Cerebellar cortex (tissue), 1 donor: ENCODE data around the gene CACNA1S.
A peak's percentile ranks its signal among the peaks of the same experiment; 100 is the strongest.

Source experiments
- DNase-seq: peaks from one replicate; pipeline ENCODE4 v3.0.0-alpha.2; 2015; ENCODE audit warnings: low spot score

The CACNA1S gene

DNA sequence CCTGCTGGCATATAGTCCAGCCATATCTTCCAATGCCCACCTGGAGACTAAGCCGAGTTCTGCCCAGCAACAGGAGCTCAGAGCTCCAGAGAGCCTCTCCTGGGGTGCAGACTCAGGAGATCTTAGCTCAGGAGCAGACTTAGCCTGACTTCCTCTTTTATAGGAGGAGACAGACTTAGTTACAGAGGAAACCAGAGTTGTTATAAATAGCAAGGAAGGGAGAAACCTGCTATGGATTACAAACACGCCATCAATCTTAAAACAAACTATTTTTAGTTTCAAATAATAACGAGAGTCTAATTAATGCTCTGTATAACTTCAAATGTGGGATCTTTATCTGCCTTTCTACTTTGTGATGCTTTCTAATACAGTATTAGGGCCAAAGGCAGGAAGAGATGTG is 85.4 kb downstream of the CACNA1S start:
- no peak for DNase-seq

DNA sequence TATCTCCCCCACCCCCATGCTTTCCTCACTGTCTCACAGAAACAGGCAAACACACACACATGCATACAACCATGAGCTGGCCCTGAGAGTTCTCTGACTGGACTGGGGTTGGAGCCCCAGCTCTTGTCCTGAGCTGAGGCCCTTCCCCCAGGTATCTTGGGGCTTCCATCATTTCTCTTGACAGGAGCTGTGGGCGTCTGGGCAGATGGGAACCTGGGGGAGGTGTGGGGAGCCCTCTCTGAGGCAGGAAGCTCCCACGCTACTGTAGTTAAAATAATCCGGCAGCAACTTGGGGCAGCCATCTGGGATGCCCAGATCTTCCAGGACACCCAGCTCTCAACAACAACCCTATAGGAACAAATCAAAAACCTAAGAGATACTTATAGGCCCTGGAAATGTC is 86.0 kb downstream of the CACNA1S start:
- no peak for DNase-seq

GRCh38 chr1:201025571-201026002 is 86.6 kb downstream of the CACNA1S start:
- DNase-seq, result peak; percentile 54

GRCh38 chr1:201024625-201024998 is 87.6 kb downstream of the CACNA1S start:
- DNase-seq, result no peak

DNA sequence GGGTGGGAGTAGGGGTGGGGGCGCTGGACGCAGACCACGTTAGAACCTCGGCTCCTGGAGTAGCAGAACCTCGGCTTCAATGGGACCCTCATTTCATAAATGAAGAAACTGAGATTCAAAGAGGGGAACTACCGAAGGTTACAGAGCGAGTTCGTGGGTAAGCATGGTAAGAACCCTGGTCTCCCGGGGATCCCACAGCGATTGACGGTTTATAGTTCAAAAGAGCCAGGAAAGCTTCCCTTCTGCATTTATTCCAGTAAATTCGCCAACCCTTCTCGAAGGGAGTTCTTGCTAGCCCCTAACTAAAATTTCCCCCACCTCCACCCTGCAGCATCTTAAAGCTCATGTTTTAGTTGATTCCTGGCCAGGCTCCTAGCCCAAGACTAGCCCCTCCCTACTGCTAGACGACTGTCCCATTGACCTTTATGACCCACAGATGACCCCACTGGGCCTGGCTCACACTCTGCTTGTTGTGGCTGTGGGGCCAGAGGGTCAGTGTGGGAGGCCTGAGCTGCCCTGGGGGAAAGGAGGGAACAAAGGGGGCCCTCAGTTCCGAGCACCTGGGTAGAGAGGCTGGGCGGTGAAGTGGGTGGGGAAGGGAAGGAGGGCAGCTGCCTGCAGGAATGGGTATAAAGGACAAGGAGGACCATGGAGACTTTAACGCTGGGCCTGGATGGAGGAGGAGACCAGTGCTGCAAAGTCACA is 88.2 kb downstream of the CACNA1S start:
- no peak for DNase-seq

GRCh38 chr1:201023517-201023902 is 88.7 kb downstream of the CACNA1S start, which contains the start of gene KIF21B:
TSS of gene KIF21B (minus strand) at chr1:201023714. CDS start at chr1:201023383, 331 bp downstream.
- peak; percentile 66 for DNase-seq

- DNase-seq, result no peak
These were observed 89.3 kb downstream of the CACNA1S start for GRCh38 chr1:201022820-201023516.

DNA sequence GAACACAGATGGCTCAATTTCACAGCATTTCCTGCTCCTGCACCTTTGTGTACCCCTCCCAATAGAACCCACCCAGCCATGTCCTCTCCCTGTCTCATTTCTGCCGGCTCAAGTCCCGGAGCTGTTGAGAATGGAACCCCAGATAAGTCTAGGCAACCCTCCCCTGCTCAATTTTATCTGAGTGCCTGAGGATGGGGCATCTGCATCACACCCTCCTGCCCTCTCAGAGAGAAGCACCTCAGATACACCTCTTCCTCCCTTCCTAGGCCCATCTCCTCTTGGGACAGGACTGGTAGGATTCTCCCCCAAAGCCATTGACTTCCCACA is 89.8 kb downstream of the CACNA1S start:
- no peak for DNase-seq

DNA sequence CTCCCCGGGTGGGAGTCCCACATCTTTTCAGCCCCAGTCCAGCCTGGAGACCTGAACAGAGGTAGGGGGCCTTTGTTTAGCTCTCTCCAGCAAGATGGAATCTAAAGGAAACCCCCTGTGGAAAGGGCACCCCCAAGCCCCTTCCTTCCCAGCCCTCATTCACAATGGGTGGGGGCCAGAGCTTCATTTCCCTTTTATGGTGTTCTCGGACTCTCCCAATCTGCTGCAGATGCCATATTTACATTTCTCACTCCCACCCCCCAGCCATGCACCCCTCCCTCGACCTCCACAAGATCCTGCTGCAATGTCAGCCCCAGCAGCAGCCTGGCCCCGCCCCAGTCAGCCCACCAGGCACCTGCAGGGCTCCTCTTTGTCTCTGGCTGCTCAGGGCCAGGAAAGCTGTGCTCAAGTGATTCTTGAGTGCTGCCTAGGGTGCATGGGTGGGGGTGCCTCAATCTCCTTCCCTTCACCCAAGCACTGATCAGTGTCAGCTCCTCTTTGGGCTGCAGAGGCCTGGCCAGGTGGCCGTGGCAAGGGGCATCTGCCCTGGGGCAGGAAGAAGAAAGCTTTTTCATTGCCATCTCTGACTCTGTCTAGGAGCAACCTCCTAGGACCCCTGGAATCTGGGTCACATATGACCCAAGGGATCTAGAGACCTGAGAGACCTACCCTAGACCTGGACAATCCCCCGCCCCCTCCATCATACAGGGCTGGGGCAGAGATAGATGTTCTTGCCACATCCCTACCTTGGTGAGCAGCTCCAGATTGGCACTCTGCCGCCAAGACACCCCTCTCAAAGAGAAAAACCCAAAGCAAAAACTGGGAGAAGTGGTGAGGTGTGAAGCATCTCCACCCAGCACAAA is 90.4 kb downstream of the CACNA1S start:
- no peak for DNase-seq

DNA sequence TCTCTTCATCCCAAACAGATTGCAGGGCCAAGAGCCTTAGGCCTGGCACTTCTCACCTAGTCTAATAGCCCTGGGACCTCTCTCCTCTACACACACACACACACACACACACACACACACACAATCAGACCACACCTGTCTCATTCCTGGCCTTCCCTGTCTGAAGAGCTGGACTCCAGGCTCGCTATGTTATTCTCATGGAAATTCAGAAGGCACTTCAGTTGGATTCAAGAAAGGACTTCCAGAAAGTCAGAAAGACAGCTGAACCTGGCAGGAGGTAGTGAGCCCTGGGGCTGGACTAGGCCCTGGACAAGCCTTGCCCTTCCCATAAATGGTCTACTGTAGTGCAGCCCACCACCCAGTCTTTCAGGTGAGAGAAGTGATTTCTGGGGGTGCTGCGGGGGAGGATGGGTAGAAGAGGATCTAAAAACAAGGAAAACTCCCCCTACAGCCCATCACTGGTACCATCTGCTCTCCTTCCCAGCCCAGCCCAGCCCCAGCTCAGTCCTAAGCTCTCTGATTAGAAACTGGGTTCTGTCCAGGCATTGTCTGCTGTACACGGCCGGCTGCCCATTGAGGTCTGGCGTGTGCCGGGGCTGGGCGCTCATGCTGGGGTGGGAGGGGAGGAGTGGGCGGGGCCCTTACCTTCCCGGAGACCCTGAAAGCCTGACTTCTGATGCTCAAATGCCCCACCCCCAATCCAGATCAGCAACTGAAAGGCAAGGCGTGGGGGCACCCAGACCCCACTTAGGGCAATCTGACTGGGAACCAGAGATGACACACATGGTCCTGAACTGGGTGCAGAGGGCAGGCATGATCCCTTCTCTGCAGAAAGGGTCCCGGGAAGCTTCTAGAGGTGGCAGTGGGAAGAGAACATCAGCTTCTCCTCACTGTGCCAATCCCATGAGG is 91.3 kb downstream of the CACNA1S start:
- peak; percentile 37 for DNase-seq

DNA sequence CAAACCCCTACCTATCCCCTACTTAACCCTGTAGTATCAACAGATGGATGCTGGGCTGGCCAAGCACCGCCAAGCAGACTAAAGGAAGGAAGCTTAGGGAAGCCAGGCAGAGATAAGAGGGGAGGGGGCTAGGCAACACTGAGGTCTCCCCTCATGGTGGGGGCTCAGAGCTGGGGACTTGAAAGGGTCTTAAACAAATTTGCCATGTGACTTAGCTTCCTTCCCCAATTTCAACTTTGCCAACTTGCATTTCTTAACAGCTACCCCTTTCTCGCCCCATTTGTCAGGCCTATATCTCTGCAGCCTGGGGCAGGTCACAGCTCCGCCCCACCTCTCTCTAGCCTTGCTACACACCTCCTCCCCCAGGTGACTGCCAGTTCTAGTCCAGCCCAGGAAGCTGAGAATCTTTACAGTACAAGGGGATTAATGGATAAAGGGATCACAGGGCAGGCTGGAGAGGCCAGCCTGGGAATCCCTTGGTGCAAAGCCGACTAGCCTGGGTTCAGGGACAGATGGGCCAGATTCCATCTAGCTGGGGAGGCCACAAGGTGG is 92.1 kb downstream of the CACNA1S start:
- DNase-seq, result no peak

GRCh38 chr1:201019321-201019977 is 92.8 kb downstream of the CACNA1S start:
- DNase-seq, result no peak

DNA sequence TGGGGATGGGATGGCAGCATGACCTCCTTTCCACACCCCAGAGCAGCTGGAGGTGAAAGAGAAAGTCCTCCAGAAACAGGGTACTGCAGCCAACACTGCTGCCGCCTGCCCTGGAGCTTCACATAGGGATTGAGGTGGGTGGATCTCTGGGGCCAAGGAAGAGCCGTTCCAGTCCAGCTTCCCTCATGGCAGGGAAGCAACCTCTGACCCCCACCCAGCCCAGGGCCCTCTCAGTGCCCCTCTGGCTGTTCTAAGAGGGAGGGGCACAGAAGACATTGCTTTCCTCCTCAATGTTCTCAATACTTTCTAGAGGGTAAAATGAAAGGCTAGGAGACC is 94.4 kb downstream of the CACNA1S start:
- DNase-seq, result no peak

GRCh38 chr1:201016943-201017827 is 95.0 kb downstream of the CACNA1S start:
- no peak for DNase-seq

DNA sequence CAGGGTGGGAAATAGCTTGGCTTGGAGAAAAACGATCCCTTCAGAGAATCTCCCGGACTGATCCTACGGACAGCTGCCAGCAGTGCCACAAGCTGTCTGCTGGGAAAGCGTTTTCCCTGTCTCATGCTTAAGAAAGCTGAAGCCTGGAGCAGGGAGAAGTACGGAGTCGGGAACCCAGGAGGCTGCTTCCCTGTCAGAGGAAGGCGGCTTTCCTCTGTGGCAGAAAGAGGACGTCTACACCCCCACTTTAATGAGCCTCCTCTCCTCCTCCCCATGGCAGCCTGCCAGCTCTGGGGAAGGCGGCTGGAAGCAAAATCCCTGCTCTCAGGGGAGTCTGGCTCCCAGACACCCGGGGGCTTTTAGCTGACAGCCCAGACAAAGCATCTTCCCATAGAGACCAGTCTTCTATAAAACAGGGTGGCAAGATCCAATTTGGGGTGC is 96.0 kb downstream of the CACNA1S start:
- DNase-seq, result peak; percentile 29

GRCh38 chr1:201015551-201016091 is 96.6 kb downstream of the CACNA1S start:
- DNase-seq, result no peak

DNA sequence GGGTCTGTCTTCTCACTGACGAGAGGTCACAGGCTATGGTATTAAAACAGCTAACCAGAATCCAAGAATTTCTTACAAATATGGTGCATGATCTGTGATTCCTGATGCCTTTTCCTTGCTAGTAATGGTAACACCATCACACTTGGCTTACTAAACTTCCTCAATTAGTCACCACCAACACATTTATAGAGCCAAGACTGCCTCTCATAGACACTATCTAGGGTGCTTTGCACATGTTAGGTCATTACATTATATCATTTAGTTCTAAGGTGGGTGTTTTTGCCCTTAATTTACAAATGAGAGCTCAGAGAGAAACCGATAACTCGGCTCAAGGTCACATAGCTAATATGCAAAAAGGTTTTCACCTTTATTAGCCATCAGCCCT is 97.4 kb downstream of the CACNA1S start:
- no peak for DNase-seq

DNA sequence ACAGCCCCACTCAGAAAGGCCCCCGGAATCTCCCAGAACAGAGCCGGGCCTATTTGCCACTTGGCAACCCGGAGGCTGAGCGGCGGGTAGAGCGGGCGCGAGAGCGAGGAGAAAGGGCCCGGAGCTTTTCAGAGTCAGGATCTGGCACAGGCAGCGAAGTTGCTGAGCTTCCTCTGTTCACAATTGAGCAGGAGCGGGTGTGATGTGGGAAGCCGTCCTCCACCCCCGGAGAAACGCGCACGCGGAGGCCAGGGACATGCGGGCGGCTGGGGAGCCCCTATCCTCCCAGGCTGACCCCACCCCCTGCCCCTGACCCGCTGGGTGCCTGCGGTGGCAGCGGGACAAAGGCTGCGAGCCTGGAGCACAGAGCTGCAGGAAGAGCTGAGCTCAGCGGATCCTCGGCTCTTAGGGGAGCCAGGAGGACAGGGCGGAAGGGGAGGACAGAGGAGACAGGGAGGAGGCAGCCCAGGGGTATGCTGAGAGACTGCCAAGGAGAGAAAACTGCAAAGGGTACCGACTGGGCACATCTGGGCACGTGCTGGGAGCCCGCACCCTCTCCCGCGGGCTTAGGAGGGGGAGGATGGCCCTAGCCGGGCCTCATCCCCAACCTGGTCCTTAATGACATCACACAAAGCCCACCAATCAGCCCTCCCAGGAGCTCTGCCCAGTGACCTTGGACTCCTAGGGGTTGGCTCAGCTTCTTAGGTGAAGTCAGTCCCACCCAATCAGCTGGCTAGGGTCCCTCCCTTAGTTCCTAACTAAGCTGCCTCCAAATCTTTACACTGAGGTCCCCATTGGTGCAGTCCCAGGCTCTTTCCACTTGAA is 98.0 kb downstream of the CACNA1S start:
- no peak for DNase-seq

DNA sequence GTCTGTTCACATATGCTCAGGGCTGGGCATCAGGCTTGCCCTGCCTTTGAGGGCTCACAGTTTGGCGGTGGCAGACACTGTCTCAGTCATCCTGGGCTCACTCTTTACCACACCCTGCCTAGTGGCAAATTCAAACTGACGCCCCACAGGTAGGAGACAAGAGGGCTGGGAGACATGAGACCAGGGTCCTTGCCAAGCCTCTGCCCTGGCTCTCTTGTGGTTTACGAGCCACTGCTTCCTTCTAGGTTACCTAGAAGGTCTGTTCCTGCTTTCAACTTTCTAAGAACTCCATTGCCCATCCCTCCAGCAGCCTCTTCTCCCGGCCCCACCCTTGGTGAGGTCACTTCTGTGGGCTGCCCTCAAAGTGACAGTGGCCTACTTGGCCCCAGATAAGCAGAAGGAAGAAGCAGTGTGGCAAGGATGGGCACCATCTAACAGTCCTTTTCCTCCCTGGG is 99.2 kb downstream of the CACNA1S start:
- DNase-seq, result no peak
